NCI-H1436 treated with DMSO at 0.1 percent for 48 hours (cell line): Measurements from ENCODE around the gene FOXP1.

ENCODE experiments used
- DNase-seq: peaks from one replicate; lab custom pipeline; 2025; lab: John Stamatoyannopoulos, UW

Gene FOXP1

GRCh38 chr3:71264840-71265239 is 318.7 kb downstream of the FOXP1 start:
- no peak for DNase-seq

- no peak for DNase-seq
Measured at GRCh38 chr3:71262364-71263265, 320.9 kb downstream of the FOXP1 start.

- DNase-seq = no peak
Measured at GRCh38 chr3:71260782-71261181, 322.7 kb downstream of the FOXP1 start.

GRCh38 chr3:71258526-71258925 is 325.0 kb downstream of the FOXP1 start:
- DNase-seq = no peak

- DNase-seq = peak; percentile 4
Measured at GRCh38 chr3:71258116-71258515, 325.4 kb downstream of the FOXP1 start.

GRCh38 chr3:71255498-71255897 is 328.0 kb downstream of the FOXP1 start:
- no peak for DNase-seq

- no peak for DNase-seq
Measured at GRCh38 chr3:71254281-71255057, 329.1 kb downstream of the FOXP1 start.

- no peak for DNase-seq
Measured at GRCh38 chr3:71253169-71253568, 330.4 kb downstream of the FOXP1 start.

GRCh38 chr3:71252466-71252865 is 331.1 kb downstream of the FOXP1 start:
- no peak for DNase-seq

GRCh38 chr3:71251156-71251775 is 332.3 kb downstream of the FOXP1 start:
- no peak for DNase-seq

GRCh38 chr3:71250026-71250425 is 333.5 kb downstream of the FOXP1 start:
- DNase-seq = no peak

- DNase-seq = no peak
Measured at GRCh38 chr3:71247958-71248335, 335.6 kb downstream of the FOXP1 start.

- no peak for DNase-seq
Measured at GRCh38 chr3:71247221-71247957, 336.1 kb downstream of the FOXP1 start.

GRCh38 chr3:71245971-71246880 is 337.3 kb downstream of the FOXP1 start:
- no peak for DNase-seq

- no peak for DNase-seq
Measured at GRCh38 chr3:71244826-71245488, 338.6 kb downstream of the FOXP1 start.

- no peak for DNase-seq
Measured at GRCh38 chr3:71244153-71244825, 339.2 kb downstream of the FOXP1 start.

- no peak for DNase-seq
Measured at GRCh38 chr3:71243229-71243628, 340.3 kb downstream of the FOXP1 start.

GRCh38 chr3:71241981-71242560 is 341.5 kb downstream of the FOXP1 start:
- DNase-seq = no peak

- DNase-seq = no peak
Measured at GRCh38 chr3:71241246-71241901, 342.2 kb downstream of the FOXP1 start.
